ENCODE measurements around the gene RAPGEFL1.

- TF ChIP-seq CTCF (IDR thresholded peaks at IDR 0.05) (no peak), POLR2A (IDR thresholded peaks at IDR 0.05) (no peak), POLR2AphosphoS5 (IDR thresholded peaks at IDR 0.05) (no peak)
These were observed 43.1 kb upstream of the RAPGEFL1 start for GRCh38 chr17:40134184-40134583.
